ENCODE results near the gene AFAP1.

DNA sequence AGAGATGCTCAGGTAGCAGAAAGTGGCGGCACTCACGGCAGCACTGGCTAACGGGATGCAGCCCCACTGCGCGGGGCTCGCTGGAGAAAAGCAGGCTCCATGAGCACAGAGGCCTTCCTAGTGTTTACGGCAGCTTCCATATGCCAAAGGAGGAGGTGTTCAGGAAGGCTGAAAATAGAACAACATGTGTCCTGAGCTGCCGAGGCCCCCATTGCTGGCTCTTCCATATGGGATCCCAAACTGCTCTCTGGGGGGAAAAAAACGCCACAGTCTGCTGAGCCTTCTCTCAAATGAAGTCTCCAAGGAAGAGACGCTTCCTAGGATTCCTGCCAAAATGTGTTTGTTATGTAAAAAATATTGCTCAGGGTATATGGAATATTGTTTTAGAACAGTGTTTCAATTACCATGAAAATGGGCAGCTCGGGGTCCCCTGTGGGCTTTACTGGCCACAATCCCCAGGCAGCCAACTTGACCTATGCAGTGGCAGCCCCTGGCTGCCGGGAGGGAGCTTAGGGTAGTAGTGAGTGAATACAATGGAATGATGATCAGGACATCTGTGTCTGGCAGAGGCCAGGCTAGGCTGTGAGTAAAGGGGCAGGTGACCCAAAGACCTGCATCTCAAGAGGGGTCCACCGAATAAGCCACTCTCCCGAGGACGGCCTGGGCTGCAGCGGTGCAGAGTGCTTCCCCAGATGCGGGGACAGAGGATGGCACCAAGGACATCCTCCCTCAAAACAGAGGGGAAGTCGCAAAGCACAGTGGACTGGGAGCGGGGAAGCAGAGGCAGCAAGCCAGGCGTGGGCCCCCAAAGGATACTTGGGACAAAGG, 170.1 kb downstream of the AFAP1 start:
- TF ChIP-seq, protein P1, sequence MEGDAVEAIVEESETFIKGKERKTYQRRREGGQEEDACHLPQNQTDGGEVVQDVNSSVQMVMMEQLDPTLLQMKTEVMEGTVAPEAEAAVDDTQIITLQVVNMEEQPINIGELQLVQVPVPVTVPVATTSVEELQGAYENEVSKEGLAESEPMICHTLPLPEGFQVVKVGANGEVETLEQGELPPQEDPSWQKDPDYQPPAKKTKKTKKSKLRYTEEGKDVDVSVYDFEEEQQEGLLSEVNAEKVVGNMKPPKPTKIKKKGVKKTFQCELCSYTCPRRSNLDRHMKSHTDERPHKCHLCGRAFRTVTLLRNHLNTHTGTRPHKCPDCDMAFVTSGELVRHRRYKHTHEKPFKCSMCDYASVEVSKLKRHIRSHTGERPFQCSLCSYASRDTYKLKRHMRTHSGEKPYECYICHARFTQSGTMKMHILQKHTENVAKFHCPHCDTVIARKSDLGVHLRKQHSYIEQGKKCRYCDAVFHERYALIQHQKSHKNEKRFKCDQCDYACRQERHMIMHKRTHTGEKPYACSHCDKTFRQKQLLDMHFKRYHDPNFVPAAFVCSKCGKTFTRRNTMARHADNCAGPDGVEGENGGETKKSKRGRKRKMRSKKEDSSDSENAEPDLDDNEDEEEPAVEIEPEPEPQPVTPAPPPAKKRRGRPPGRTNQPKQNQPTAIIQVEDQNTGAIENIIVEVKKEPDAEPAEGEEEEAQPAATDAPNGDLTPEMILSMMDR (IDR thresholded peaks at IDR 0.05), result no peak
- TF ChIP-seq POLR2A (IDR thresholded peaks at IDR 0.05), result no peak
